ENCODE results near the gene ST3GAL6.

ST3GAL6 gene

GRCh38 chr3:98778383-98778782 is 15.2 kb downstream of the ST3GAL6 start:
- DNase-seq: no peak

DNA sequence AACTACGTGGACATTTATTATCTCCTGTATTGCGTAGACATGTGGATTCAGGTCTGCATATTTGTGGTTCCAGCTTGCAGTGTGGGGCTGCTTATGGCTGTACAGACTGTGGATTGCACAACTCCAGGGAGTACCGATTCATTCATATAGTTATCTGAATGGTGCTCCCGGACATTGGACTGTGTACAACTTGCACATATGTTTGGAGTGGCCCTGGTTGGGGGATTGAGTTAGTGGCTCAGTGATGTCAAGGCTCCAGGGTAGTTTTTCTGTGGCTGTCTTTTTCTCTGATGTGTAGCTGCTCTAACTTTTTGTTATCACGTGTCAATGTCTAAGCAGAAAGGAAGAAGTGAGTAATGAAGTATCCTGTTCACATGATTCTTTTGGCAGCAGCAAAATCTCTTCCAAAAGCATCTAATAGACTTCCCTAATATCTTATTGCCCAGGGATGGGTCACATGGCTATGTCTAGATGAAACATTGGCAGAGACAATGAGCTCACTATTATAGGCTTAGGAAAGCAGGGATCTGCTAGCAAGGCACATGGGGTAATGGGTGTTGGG is 15.8 kb downstream of the ST3GAL6 start:
- DNase-seq: no peak

GRCh38 chr3:98779541-98780335 is 16.6 kb downstream of the ST3GAL6 start:
- no peak for DNase-seq

DNA sequence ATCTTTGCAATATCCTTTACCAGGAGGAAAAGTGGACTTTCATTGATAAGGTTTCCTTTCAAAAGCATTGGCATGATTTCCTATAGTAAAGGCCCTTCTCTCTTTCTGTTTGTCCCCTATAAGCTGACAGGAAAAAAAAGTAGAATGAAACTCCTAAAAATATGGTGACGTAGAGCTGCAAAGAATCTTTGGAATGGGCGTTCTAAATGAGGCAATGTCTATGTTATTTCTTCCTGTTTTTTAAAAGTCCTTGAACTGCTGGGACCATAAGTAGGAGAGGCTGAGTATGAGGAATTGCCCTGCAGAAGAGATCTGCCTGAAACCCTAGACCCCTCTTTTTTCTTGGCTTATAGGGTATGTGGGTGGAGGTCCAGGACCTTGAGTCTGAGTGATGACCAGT is 17.2 kb downstream of the ST3GAL6 start:
- DNase-seq: no peak

DNA sequence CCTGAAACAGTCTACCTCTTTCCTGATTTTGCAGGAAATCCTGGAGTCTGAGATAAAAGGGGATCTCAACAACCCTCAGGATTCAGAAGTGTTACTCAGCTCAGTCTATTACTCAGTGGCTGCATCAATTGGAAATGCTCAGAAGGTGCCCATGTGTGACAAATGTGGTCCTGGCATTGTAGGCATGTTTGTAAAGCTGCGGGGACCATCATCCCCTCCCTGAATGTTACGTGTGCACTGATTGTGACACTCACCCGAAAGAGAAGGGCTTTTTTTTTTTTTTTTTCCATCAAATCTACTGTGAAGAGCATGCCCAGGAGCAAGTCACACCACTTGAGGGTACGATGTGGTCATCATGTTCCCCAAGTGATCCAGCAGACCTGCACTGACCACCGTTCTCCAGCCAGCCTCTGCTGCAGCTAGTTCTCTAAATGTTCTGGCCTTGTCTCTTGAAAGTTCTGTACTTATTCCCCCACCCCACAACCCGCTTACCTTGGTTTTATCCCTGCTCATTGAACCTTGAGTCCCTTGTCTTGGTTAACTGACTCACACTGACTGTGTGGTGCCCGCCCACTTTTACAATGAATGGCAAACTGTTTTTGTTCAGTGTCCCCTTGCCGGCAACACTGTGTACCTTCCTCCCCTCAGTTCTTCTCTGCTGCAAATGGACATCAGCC is 19.8 kb downstream of the ST3GAL6 start:
- no peak for DNase-seq

GRCh38 chr3:98784042-98784441 is 20.9 kb downstream of the ST3GAL6 start:
- no peak for DNase-seq

DNA sequence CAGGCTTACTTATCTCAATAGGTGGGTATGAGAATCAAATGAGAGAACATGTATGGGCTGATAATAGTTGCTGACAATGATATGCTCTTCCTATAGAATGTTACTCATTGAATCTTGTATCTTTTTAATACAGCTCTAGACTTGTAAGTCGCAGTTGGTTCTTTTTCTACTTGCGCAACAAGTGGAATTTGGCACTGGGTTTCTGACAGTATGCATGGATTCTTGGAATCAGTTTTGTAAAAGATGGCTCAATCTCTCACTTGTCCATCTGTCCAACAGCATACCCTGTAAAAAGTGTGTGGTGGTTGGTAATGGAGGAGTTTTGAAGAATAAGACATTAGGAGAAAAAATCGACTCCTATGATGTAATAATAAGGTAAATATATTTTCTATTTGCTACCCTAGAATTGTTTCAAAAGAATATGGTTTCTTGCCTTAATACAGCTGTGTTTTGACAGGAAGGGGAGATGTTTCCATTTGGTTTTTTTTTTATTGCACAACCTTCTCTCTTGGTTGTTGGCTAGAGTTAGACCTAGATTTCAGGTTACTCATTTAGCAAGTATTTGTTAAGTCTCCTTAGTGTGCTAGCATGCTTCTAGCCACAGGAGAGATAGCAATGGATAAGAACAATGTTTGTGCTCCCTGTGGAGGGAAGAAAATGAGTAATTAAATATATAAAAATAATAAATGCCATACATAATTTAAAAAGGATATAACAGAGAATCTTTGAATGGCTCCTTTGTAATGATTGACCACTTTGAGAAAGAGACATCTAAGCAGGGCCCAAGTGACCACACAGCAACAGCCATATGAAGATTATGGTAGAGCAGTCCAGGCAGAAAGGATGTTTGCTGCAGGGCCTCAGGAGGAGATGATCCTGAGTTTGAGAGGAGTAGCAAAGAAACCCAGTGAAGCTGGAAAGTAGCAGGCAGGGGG is 21.8 kb downstream of the ST3GAL6 start:
- DNase-seq: no peak

- no peak for DNase-seq
These were observed 23.3 kb downstream of the ST3GAL6 start for GRCh38 chr3:98786364-98787006.

DNA sequence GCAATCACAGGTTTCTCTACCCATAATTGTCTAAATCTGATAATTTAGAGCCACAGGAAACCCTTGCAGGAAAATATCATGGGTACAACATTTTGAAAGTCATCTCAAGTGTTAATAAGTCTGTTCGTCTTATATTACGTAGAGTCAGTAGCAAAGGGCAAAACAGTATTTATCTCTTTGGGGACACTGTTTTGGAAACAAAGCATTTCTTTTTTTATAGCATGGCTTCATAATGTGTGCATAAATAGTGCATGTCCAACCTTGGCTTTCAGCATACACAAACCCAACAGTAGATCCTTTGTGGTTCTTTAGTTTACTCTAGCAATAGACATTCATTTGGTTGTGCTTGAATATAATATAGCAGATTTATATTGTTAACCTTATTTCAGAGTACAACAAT is 24.0 kb downstream of the ST3GAL6 start:
- DNase-seq: no peak

DNA sequence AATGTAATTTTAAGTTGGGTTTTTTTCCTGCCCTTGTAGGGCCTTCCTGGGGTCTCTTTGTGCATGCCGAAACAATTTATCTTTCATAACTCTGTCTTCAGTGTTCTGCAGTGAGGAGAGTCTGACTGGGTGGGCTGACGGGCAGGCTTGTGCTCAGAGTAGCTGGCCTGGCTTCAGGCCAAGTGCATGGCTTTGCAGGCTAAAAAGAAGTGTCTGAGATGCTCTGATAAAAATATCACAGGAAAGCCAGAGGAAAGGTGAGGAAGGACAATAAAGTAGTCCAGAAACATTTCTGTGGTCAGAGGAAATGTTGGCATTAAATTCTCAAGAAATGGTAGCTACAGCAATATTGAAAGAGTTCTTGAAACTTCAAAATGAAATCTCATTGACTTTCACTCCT is 25.5 kb downstream of the ST3GAL6 start:
- DNase-seq: no peak

GRCh38 chr3:98791341-98792325 is 28.5 kb downstream of the ST3GAL6 start:
- no peak for DNase-seq

DNA sequence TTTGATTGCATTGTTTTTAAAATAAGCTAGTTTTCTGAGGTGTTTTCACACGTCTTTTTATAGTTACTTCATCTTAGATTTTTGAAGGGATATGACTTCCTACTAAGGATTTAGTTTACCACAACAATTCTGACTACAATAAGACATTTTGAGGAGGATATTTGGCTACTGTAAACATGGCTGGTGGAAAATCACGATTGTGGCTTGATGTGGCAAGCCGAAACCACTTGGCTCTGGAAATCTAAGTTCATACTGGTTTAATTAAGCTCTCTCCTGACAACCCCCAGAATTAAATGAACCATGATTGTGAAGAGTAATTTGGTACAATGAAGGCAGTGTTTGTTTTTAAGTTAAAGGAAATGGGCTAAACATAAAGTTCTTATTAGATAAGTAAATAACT is 30.8 kb downstream of the ST3GAL6 start:
- no peak for DNase-seq

GRCh38 chr3:98796334-98796733 is 33.2 kb downstream of the ST3GAL6 start:
- no peak for DNase-seq

GRCh38 chr3:98797905-98798304 is 34.8 kb downstream of the ST3GAL6 start:
- DNase-seq: no peak

DNA sequence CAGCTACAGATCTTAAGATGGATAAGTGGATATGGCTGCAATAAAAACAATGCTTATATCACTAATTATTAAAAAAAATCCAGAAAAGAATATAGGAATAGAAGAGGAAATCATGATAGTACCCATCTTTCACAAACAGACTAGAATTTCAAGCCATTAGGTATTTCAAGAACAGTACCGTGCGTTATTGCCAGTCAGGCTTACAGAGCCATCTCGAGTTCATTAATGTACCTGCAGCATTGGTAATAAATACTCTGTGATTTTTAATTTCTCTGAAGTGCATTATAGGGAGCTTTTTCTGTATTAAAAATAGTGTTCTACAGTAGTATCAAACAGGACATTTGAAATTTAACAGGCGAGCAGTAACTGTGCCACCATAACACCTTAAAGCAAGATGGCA is 35.7 kb downstream of the ST3GAL6 start:
- no peak for DNase-seq

DNA sequence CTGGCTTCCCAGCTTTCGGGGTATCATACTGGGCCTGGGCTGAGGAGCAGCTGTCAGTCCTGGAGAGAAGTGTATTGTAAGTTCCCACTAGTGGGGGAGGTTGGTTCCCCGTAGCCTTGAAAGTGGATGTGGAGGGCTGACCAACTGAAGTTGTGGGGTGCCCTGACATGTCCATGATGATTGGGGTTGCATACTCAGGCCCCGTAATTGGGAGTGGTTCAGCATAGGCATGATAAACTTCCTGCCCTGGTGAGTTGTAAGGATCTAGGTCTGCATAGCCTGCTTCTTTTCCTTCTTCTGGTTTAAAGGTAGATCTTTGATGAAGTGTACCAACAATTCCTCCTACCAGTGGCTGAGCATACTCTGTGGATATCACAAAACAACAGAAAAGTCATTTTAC is 36.3 kb downstream of the ST3GAL6 start:
- DNase-seq: no peak

DNA sequence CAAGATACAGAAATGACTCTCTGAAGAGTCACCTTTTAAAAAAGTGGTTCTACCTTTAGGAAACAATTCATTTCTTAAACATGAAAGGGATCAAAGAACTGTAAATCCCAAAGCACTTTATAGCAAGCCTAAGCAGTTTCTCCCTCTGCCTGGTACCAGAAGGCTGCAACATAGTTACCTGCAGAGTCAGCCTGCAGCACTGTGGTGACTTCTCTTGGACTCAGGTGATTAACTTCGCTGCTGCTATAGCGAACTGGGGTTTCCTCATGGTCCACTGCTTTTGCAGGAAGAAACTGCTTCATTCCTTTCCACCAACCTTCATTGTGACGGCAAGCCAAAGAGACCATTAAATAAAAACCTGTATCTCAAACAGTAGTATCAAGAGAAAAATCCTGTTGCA is 37.3 kb downstream of the ST3GAL6 start:
- DNase-seq: no peak

GRCh38 chr3:98801043-98801747 is 38.1 kb downstream of the ST3GAL6 start:
- DNase-seq: no peak

- no peak for DNase-seq
These were observed 42.4 kb downstream of the ST3GAL6 start for GRCh38 chr3:98805571-98805970.

- DNase-seq: no peak
These were observed 43.4 kb downstream of the ST3GAL6 start for GRCh38 chr3:98806521-98806920.

DNA sequence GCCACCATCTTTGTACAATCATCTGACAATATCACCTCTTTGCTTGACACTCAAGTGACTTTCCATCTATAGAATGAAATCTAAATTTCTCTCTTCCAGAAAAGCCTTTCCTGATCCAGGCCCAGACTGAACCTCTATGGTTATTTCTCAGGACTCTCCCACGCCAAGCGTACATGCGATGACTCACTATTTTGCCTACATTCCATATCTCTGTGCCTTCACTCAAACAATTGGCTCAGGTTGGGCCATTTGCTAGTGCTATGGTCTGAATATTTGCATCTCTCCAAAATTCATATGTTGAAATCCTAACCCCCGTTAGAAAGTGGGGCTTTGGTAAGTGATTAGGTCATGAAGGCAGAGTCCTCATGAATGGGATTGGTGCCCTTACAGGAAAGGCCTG is 43.9 kb downstream of the ST3GAL6 start:
- no peak for DNase-seq

All from NCI-H1092 treated with DMSO at 0.1 percent for 48 hours (cell line).